Measurements from ENCODE around the gene DPYSL4. TPM values are rescaled to one million over a fixed set of nuclear protein-coding genes. Genes with fewer than 3 reads are reported as not detected.

Gene DPYSL4
- total RNA-seq, 1 experiment from 2014 or later, result 6.7 TPM

- DNase-seq (ENCODE audit: low read depth), result no peak
Measured at GRCh38 chr10:132178672-132179545, 7.8 kb upstream of the DPYSL4 start.

- no peak for DNase-seq (ENCODE audit: low read depth)
Measured at GRCh38 chr10:132179551-132180392, 7.0 kb upstream of the DPYSL4 start.

- DNase-seq (ENCODE audit: low read depth), result no peak
Measured at GRCh38 chr10:132180736-132181135, 6.0 kb upstream of the DPYSL4 start.

GRCh38 chr10:132181691-132182425 is 4.9 kb upstream of the DPYSL4 start:
- DNase-seq (ENCODE audit: low read depth), result no peak

- DNase-seq (ENCODE audit: low read depth), result no peak
Measured at GRCh38 chr10:132182591-132182990, 4.2 kb upstream of the DPYSL4 start.

- DNase-seq (ENCODE audit: low read depth), result no peak
Measured at GRCh38 chr10:132183046-132183445, 3.7 kb upstream of the DPYSL4 start.

- DNase-seq (ENCODE audit: low read depth), result no peak
Measured at GRCh38 chr10:132184816-132185593, 1.7 kb upstream of the DPYSL4 start.

GRCh38 chr10:132185601-132186487 is 904 bp upstream of the DPYSL4 start:
- peak; percentile 49 for DNase-seq (ENCODE audit: low read depth)

GRCh38 chr10:132187430-132188138 is 836 bp downstream of the DPYSL4 start:
- no peak for DNase-seq (ENCODE audit: low read depth)

- no peak for DNase-seq (ENCODE audit: low read depth)
Measured at GRCh38 chr10:132188331-132188730, 1.6 kb downstream of the DPYSL4 start.

GRCh38 chr10:132189016-132189415 is 2.3 kb downstream of the DPYSL4 start:
- no peak for DNase-seq (ENCODE audit: low read depth)

GRCh38 chr10:132189810-132190422 is 3.2 kb downstream of the DPYSL4 start:
- no peak for DNase-seq (ENCODE audit: low read depth)

- no peak for DNase-seq (ENCODE audit: low read depth)
Measured at GRCh38 chr10:132192076-132192975, 5.6 kb downstream of the DPYSL4 start.

- no peak for DNase-seq (ENCODE audit: low read depth)
Measured at GRCh38 chr10:132192991-132193665, 6.4 kb downstream of the DPYSL4 start.

- no peak for DNase-seq (ENCODE audit: low read depth)
Measured at GRCh38 chr10:132193907-132194552, 7.3 kb downstream of the DPYSL4 start.

- no peak for DNase-seq (ENCODE audit: low read depth)
Measured at GRCh38 chr10:132194726-132195125, 8.0 kb downstream of the DPYSL4 start.
